Peyer's patch (tissue), 4 donors: Measurements from ENCODE around the gene SLC16A3.

Source experiments
- POLR2A ChIP-seq, 2 donors: fragments of 450-650 bp; IDR thresholded peaks; one replicate each; pipeline ENCODE4 v1.5.1; 2017; ENCODE audit warnings: antibody characterized with exemption in 2 of 2, mild to moderate bottlenecking in 2 of 2, moderate library complexity in 2 of 2
- TF ChIP-seq, protein P1 (sequence below), 6 experiments: fragments of 450-650 bp in 4 of 6; fragments of 200-600 bp in 2 of 6; sonication (generic) in 1 of 6; IDR thresholded peaks; one replicate each; pipeline ENCODE4 v1.5.1; 2017 to 2019; ENCODE audit warnings: antibody characterized with exemption in 6 of 6, mild to moderate bottlenecking in 3 of 6, moderate library complexity in 1 of 6

GRCh38 chr17:82222816-82223215, 6.0 kb upstream of the SLC16A3 start:
- TF ChIP-seq, protein P1, sequence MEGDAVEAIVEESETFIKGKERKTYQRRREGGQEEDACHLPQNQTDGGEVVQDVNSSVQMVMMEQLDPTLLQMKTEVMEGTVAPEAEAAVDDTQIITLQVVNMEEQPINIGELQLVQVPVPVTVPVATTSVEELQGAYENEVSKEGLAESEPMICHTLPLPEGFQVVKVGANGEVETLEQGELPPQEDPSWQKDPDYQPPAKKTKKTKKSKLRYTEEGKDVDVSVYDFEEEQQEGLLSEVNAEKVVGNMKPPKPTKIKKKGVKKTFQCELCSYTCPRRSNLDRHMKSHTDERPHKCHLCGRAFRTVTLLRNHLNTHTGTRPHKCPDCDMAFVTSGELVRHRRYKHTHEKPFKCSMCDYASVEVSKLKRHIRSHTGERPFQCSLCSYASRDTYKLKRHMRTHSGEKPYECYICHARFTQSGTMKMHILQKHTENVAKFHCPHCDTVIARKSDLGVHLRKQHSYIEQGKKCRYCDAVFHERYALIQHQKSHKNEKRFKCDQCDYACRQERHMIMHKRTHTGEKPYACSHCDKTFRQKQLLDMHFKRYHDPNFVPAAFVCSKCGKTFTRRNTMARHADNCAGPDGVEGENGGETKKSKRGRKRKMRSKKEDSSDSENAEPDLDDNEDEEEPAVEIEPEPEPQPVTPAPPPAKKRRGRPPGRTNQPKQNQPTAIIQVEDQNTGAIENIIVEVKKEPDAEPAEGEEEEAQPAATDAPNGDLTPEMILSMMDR (IDR thresholded peaks at IDR 0.05) = no peak
- no peak for TF ChIP-seq POLR2A (IDR thresholded peaks at IDR 0.05)
